GM18507 (cell line): ENCODE data around the gene TM4SF18.

Experiments
- DNase-seq: peaks from one replicate; pipeline ENCODE4 v3.0.0; 2011; ENCODE audit warnings: low read depth; ENCODE audit not compliant: insufficient read length; ENCODE audit errors: extremely low spot score
- FAIRE-seq: peaks from 2 replicates; lab custom pipeline; 2011; peaks lifted over from hg19 to GRCh38; lab: Jason Lieb, UNC

TM4SF18 gene

DNA sequence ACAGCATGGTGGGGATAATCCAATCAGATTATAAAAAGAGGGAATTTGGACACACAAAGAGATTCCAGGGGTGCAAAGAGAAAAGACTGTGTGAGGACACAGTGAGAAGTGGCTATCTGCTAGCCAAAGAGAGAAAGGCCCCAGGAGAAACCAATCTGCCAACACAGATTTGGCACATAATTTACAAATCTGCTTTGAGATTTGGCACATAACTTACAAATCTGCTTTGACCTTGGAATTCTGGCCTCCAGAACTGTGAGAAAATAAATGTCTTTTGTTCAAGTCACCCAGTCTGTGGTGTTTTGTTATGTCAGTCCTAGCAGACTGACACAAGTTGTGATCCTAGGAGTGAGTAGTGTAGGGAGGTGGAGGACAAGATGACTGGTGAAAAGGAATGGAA, 3.5 kb upstream of the TM4SF18 start:
- FAIRE-seq, result no peak
- no peak for DNase-seq

- DNase-seq (no peak), FAIRE-seq (no peak)
These were observed 665 bp downstream of the TM4SF18 start for GRCh38 chr3:149332771-149333170.

DNA sequence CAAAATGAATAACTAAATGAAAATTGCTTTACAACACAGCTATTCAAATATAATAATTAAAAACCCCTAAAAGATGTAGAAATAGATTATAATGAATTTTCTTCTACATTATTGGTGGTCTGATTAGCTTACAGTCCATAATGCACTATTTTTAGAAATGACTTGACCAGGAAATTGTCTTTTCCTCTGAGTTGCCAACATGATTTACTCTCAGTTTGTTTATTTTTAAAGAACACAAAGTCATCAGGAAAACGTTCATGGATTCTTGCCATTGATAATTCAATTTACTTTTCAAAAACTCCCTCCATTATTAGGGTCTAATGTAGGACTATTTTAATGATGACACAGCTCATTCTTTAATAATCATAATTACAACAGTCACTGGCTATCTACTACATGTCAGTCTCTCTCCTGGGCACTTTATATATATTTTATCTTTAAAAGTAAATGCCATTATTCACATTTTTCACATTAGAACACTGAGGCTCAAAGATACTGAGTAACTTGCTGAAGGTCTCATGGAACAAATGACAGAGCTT, 1.1 kb downstream of the TM4SF18 start:
- FAIRE-seq (no peak), DNase-seq (no peak)

GRCh38 chr3:149331396-149331795, 2.0 kb downstream of the TM4SF18 start:
- FAIRE-seq, result no peak
- no peak for DNase-seq

GRCh38 chr3:149330609-149331331, 2.7 kb downstream of the TM4SF18 start:
- DNase-seq (no peak), FAIRE-seq (no peak)

DNA sequence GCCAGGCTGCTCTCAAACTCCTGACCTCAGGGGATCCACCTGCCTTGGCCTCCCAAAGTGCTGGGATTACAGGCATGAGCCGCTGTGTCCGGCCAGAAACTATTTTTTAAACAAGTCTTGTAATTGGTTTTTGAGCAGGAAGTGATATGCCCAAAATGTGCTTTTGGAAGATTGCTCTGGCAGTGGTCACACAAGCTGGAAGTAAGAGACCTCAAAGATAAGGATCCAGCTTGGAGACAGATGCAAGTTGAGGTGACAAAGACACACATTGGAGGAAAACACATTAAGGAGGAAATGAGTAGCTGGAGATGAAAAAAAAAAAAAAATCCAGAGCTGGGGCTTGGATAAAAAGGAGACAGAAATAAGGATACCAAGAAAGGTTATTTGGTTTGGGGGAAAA, 6.3 kb downstream of the TM4SF18 start:
- DNase-seq, result no peak
- no peak for FAIRE-seq

GRCh38 chr3:149325581-149325980, 7.9 kb downstream of the TM4SF18 start:
- no peak for FAIRE-seq

DNA sequence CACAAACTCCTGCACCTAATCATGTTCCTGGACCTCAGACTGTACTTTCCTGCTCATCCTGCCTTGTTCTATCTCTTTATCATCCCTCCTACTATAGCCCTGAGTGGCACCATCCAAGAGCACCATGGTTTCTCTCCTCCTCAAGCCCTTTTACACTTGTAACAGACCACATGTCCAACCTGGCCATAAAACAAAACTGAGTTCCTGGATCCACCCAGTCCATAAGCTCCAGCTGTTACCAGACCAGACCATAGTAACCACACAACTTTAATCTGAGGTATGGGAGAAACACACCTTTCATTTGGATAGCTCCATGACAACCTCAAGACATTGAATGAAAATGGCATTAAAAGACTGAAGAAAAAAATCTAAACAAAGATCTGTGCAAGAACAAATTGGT, 9.1 kb downstream of the TM4SF18 start:
- DNase-seq (no peak), FAIRE-seq (no peak)

More at GRCh38 chr3:149325581-149325980, 7.9 kb downstream of the TM4SF18 start:
- no peak for DNase-seq

GRCh38 chr3:149321640-149322039, 11.8 kb downstream of the TM4SF18 start:
- DNase-seq (no peak), FAIRE-seq (no peak)

DNA sequence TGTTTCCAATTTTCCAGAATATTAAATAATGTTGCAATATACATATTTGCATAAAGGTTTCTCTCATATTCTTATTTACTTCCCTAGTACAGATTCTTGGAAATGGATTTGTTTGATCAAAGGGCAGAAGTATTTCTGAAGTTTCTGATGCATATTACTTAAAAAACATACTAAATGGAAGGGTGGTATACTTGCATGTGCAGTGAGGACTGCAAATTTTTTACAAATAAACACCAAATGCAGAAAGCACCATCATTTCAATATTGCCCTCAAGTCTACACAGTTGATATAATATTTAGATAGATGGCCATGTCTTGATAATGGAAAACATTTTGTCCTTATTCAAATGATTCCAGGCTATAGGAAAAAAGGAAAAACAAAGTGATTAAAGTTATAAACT, 12.3 kb downstream of the TM4SF18 start:
- no peak for FAIRE-seq
- DNase-seq, result no peak

DNA sequence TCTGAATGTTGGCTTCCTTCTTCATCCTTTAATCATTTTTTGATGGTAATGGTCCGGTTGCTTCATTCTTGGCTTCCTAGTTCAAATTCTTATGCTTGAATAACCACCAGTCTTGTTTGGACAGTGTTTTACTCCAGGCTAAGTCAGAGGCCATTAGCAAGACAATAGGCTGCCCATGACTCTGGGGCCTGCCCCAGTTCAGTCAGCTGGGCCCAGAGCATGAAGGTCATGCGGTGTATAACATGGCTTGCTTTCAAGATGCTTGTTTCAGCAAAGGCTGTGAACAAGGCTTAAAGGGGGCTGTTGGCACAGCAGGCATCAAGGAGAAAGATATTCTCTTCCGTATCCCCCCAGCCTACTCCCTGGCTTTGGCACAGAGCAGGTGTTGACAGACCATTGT, 13.7 kb downstream of the TM4SF18 start:
- no peak for DNase-seq
- FAIRE-seq, result no peak

- FAIRE-seq, result no peak
These were observed 16.4 kb downstream of the TM4SF18 start for GRCh38 chr3:149317072-149317471.

GRCh38 chr3:149316437-149316836, 17.0 kb downstream of the TM4SF18 start:
- FAIRE-seq, result no peak
- no peak for DNase-seq

More at GRCh38 chr3:149317072-149317471, 16.4 kb downstream of the TM4SF18 start:
- DNase-seq, result no peak

DNA sequence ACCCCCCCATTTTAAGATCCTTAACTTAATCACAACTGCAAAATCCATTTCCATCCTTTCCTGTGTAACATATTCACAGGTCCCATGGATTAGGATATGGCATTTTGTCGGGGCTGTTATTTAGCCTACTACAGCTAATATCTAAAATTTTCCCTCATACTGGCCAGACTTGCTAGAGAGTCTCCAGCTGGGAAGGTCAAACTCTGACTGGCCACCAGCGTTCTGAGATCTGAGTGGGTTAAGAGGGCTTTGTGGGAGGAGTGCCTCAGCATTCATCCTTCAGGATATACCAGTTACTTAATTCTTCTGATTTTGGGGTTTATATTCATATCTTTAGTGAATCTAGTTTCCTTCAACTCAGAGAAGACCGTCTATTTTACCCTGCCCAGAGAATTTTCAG, 17.7 kb downstream of the TM4SF18 start:
- no peak for DNase-seq
- no peak for FAIRE-seq

DNA sequence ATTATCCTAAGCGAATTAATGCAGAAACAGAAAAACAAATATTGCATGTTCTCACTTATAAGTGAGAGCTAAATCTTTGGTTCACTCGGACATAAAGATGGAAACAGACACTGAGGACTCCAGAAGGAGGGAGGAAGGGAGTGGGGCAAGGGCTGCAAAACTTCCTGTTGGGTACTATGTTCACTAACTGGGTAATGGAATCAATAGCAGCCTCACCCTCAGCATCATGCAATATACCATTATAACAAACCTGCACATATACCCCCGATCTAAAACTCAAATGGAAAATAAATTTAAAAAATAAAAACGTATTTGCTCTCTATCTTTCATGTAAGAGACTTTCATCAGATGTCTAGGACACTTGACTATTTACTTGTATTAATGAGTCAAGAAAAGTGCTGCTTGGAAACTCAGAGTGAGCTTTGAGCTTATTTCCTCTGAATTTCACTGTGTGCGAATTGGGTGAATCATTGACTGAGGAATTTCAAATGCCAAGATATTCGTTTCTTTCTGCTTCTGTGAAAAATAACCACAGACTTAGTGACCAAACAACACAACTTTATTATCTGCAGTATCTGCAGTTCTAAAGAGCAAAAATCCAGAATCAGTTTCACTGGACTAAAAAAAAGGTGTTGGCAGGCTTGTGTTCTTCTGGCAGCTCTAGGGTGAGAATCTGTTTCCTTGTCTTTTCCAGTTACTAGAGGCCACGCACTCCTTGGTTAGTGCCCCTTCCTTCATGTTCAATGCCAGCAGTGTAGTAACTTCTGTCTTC, 18.4 kb downstream of the TM4SF18 start:
- DNase-seq, result no peak
- no peak for FAIRE-seq

DNA sequence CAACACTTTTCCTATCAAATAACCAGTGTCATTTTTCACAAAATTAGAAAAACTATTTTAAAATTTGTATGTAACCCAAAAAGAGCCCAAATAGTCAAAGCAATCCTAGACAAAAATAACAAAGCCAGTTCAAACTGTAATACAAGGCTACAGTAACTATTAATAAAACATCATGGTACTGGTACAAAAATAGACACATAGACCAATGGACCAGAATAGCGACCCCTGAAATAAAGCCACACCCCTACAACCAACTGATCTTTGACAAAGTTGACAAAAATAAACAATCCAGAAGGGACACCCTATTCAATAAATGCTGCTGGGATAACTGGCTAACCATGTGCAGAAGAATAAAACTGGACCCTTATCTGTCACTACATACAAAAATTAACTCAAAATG, 19.9 kb downstream of the TM4SF18 start:
- no peak for FAIRE-seq
- DNase-seq, result no peak

GRCh38 chr3:149310796-149311534, 22.5 kb downstream of the TM4SF18 start:
- FAIRE-seq (no peak), DNase-seq (no peak)

DNA sequence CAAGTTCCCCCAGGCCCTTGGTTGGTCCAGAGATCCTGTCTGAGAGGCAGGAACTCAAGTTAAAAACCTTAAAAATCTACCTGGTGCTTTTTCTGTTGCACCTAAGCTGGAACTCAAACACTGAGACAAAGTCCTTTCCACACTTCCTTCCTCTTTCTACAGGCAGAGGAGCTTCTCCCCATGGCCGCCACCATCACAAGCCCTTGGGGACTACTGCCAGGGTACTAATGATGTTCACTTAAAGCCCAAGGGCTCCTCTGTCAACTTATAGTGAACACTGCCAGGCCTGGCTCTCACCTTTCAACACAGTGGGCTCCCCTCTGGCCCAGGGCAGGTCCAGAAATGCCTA, 26.0 kb downstream of the TM4SF18 start:
- DNase-seq (no peak), FAIRE-seq (no peak)

DNA sequence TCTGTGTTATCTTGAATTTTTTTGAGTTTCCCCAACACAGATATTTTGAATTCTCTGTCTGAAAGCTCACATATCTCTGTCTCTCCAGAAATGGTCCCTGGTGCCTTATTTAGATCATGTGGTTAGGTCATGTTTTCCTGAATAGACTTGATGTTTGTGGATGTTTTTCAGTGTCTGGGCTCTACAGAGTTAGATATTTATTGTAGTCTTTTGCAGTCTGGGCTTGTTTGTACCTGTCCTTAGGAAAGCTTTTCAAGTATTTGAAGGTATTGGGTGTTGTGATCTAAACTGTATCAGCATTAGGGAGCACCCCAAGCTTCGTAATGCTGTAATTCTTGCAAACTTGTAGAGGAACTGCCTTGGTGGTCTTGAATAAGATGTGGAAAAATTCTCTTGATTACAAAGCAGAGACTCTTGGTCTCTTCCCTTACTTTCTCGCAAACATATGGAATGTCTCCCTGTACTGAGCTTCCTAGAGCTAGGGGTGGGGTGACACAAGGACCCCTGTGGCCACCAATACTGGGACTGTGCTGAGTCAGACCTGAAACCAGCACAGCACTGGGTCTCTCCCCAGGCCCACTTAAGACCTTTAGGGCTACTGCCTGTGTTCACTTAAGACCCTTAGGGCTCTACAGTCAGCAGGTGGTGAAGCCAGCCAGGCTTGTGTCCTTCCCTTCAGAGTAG, 26.5 kb downstream of the TM4SF18 start:
- FAIRE-seq, result no peak
- DNase-seq, result no peak

- no peak for DNase-seq
- FAIRE-seq, result no peak
These were observed 28.1 kb downstream of the TM4SF18 start for GRCh38 chr3:149305376-149305775.
